Motor neuron (in vitro differentiated cells): ENCODE measurements around the gene IGF1R. TPM values are rescaled to one million over a fixed set of nuclear protein-coding genes. Genes with fewer than 3 reads are reported as not detected.
A peak's percentile ranks its signal among the peaks of the same experiment; 100 is the strongest.

Source experiments
- ATAC-seq, 8 experiments: fragments of 200-7000 bp; cut with Tn5 transposase; replicated peaks in 6 of 8; 2 replicates each; pipeline ENCODE4 v1.8.0; 2021; ENCODE audit warnings: mild to moderate bottlenecking in 8 of 8, moderate library complexity in 8 of 8
- H3K27ac ChIP-seq, 2 donors: fragments of 250-450 bp; sonication (Bioruptor Pico); 2 replicates each; pipeline ENCODE4 v1.9.0; 2021; ENCODE audit warnings: antibody characterized with exemption in 2 of 2, mild to moderate bottlenecking in 2 of 2, moderate library complexity in 1 of 2
- H3K4me1 ChIP-seq, 2 donors: fragments of 250-450 bp; sonication (Bioruptor Pico); replicated peaks in 1 of 2; 2 replicates each; pipeline ENCODE4 v1.6.1; 2021; ENCODE audit warnings: antibody characterized with exemption in 2 of 2, mild to moderate bottlenecking in 2 of 2, moderate library complexity in 1 of 2
- H3K4me3 ChIP-seq, 5 donors: fragments of 250-450 bp; sonication (Bioruptor Pico); 2 replicates each; pipeline ENCODE4 v1.9.0; 2021; ENCODE audit warnings: antibody characterized with exemption in 5 of 5, mild to moderate bottlenecking in 5 of 5, moderate library complexity in 4 of 5
- WGBS, 10 experiments: fragments of 450-650 bp; shearing (Covaris generic); methylation state at CpG; one replicate each; pipeline ENCODE4 v1.0.0; 2022; 5-methylcytosine and 5-hydroxymethylcytosine counted together
- in situ Hi-C, 9 experiments: fragments of 400-800 bp; cut with MboI; loops; one replicate each; pipeline ENCODE4 v1.15.0; 2021; ENCODE audit warnings: low sequenced_read_pairs in 9 of 9, low pct_unique_long_range_greater_than_20kb in 2 of 9; ENCODE audit not compliant: unreplicated experiment in 9 of 9
- total RNA-seq, 8 experiments: library from RNA; unstranded; fragments of 300-600 nt; gene quantifications; 2 replicates each; pipeline versions ENCODE4 v1.2.3 to v1.2.4, GENCODE V29; 2022

IGF1R gene
- total RNA-seq, 8 experiments from 2014 or later = 12.5 to 43.5 (median 26.1) TPM

- no peak overlapping the region for H3K4me3 ChIP-seq
- no peak overlapping the region for H3K27ac ChIP-seq
- WGBS, 10 experiments = 54 to 100% (median 81%) methylated on average over 1 to 9 of the region's 9 CpGs
- H3K4me1 ChIP-seq = peaks cover 5 to 10% of the 10 kb centered on the region in 2 donors
- no peak for ATAC-seq
- in situ Hi-C loops = no loop called here
Observed at GRCh38 chr15:98738689-98739401, 90.5 kb downstream of the IGF1R start.

GRCh38 chr15:98740295-98740694 is 92.0 kb downstream of the IGF1R start:
- Histone ChIP-seq H3K27ac (no peak overlapping the region), H3K4me3 (no peak overlapping the region), H3K4me1 (peaks cover 5 to 9% of the 10 kb centered on the region in 2 donors)
- in situ Hi-C loops = no loop called here
- no peak for ATAC-seq
- 63 to 100% (median 94%) methylated on average over 1 to 4 of the region's 4 CpGs; no CpG with 5 or more reads in 1 of the 10 experiments for WGBS, 10 experiments

- no peak for ATAC-seq
- WGBS, 10 experiments = 58 to 100% (median 86%) methylated on average over 2 to 4 of the region's 4 CpGs
- Histone ChIP-seq H3K27ac (no peak overlapping the region), H3K4me3 (no peak overlapping the region), H3K4me1 (peaks cover 5 to 11% of the 10 kb centered on the region in 2 donors)
- in situ Hi-C loops = no loop called here
Observed at GRCh38 chr15:98740963-98741362, 92.6 kb downstream of the IGF1R start.

DNA sequence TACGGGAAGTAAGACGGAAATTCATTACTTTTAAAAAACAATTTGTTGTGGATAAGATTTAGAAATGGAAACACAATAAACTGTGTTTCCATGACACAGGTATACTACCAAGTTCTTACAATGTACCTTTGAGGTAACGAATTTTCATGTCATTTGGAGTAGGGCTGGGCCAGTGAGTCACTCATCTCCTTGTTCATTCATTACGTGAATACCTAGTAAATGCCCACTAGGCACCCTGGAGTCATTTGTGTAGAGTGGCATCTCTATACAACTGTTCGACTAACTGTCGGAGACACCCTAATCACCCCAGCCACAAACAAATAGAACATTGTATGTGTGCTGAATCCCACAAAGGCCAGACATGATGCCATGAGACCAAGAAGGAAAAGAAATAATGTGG is 94.8 kb downstream of the IGF1R start:
- H3K4me3 ChIP-seq = no peak overlapping the region
- no peak overlapping the region for H3K27ac ChIP-seq
- in situ Hi-C loops = no loop called here
- 78 to 100% (median 94%) methylated on average over 1 to 6 of the region's 6 CpGs for WGBS, 10 experiments
- no peak for ATAC-seq
- peaks cover 5 to 11% of the 10 kb centered on the region in 2 donors for H3K4me1 ChIP-seq

DNA sequence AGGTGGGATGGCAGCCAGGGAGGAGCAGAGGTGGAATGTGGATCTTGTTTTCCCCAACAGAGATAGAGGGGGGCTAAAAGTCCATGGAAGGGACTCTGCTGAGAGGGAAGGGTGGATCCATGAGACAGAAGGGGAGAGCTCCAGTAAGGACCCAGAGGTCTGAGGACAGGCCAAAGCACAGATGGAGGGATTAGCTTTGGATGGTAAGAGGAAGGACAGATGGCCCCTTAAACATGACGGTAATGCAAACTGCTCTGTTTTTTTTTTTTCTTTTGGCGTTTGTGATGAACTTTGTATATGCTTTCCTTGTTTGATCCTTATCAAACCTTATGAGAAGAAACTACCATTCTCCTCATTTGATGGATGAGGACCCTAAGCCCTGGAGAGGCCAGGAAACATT is 96.2 kb downstream of the IGF1R start:
- WGBS, 10 experiments = 33 to 100% (median 92%) methylated on average over 1 to 2 of the region's 2 CpGs; no CpG with 5 or more reads in 7 of the 10 experiments
- Histone ChIP-seq H3K27ac (no peak overlapping the region), H3K4me3 (no peak overlapping the region), H3K4me1 (peaks cover 5 to 11% of the 10 kb centered on the region in 2 donors)
- in situ Hi-C loops = no loop called here
- no peak for ATAC-seq

DNA sequence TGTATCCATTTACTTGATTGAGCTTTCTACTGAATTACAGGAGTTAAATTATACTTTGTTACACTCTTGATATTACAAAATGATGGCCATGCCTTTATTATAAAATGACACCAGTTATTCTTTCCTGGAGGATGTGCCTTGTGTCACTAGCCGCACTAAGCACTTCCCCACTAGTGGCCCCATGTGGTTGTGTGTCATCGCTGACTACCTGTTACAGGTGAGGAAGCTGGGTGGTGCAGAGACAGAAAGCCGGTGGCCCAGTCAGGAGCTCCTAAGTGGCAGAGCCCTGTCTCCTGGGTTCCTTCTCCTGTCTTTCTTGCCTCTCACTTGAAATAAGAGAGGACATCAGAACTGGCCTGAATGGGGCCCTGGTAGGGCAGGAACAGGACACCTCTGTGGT is 96.8 kb downstream of the IGF1R start:
- no peak for ATAC-seq
- Histone ChIP-seq H3K4me3 (no peak overlapping the region), H3K27ac (no peak overlapping the region), H3K4me1 (peaks cover 2 to 9% of the 10 kb centered on the region in 2 donors)
- in situ Hi-C loops = no loop called here
- 60 to 100% (median 87%) methylated on average over 1 to 3 of the region's 3 CpGs; no CpG with 5 or more reads in 5 of the 10 experiments for WGBS, 10 experiments

- 79 to 98% (median 91%) methylated on average over 2 to 10 of the region's 10 CpGs for WGBS, 10 experiments
- Histone ChIP-seq H3K27ac (no peak overlapping the region), H3K4me1 (peaks cover 0 to 6% of the 10 kb centered on the region in 2 donors), H3K4me3 (no peak overlapping the region)
- in situ Hi-C loops = no loop called here
- peak in 1 of 8 experiments; percentile 57 for ATAC-seq
Observed at GRCh38 chr15:98745650-98746374, 97.5 kb downstream of the IGF1R start.

DNA sequence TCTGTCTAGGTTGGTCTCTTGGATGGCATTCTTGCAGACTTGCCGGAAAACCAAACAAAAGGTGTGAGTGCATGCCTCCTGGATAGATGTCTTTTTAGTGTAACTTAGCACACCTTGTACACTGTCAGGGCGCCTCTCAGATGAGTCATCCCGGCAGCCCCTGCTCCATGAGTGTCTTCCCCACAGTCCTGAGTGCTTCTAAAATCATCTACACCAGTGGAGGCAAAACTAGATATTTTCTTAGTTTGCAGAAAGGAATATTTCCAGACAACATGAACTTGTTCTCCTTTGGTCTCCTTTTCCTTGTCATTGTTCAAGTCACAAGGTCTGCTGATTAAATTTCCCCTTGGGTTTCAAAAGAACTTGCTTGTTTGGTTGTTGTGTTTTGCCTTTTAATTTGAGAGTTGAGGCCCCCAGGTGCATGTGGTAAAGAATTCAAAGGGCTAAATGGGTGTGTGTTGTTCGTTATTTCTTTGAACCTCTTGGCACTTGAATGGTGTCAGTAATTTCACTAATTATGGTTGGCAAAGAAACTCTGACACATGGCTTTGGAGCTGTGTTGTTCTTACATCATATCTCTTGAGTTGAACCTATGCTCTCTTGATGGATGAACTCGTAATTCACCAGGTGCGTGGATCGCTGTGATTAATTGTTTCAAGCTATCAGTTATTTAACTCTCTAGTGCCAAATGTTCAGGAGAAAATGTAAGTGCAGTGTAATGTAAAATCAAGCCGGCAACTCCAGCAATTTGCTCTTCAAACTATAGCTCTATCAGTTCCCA is 98.2 kb downstream of the IGF1R start:
- no peak overlapping the region for H3K27ac ChIP-seq
- peaks cover 0 to 4% of the 10 kb centered on the region in 2 donors for H3K4me1 ChIP-seq
- 67 to 94% (median 80%) methylated on average over 2 to 7 of the region's 8 CpGs; no CpG with 5 or more reads in 1 of the 10 experiments for WGBS, 10 experiments
- in situ Hi-C loops = no loop called here
- no peak overlapping the region for H3K4me3 ChIP-seq
- ATAC-seq = peak in 3 of 8 experiments; percentile 34 to 62 (median 37)

DNA sequence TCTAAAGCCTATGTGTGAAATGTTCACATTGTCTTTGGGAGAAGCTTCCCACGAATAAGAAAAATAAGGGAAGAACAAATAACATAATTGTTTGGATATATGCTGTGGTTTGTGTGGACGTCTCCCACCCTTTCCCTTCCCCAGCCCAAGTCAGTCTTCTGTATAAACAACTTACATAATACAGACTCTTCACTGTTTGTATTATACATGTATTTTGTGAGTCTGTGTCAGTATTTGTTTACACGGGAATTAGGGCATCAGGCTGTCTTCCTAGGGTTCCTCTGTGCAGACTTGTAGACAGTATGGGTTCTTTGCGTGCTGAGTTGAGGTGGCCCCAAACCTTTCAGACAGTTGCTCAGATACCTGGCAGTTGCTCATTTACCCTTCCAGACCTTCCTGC is 103.4 kb downstream of the IGF1R start:
- no peak overlapping the region for H3K27ac ChIP-seq
- WGBS, 10 experiments = 47 to 100% (median 90%) methylated on average over 1 to 4 of the region's 4 CpGs; no CpG with 5 or more reads in 2 of the 10 experiments
- no peak for ATAC-seq

DNA sequence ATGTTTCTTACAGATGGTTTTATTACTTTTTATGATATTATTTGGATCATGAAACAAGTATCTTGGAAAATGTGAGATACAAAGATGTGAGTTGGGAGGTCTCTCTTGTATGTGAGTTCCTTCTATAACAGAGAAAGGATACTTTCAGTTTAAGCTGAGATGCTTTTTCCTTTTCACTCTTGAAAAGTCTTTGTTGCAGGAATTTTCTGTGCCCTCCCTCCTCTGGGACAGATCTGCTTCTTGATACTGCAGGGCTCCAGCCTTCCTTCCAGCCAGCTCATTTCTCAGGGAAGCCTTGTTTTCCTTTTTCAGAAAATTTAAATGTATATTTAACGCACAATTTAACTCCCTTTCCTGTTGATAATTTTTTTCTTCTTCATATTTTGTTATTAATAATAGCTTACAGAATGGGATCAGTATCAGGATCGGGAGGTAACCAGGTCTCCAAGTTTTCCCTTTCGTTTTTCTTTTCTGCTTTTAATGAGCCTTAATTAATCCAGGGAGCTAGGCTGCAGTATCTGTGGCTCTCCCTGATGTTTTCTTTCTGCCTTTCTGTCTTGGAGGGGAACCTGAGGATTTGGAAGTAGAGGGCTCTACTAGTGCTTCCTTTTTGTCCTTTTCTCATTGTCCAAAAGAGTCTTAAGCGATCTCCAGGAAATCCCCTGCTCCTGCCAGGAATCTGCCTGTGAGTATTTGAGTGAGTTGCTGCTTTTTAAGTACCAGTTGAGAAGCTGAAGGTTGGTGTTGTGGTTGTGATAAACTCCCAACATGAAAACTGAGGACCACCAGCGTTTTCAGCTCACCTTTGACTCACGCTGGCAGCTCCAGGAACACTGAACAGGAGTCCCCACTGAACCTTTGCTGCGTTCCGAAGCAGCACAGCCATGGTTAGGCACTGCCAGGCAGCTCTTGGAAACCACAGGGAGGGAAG is 105.7 kb downstream of the IGF1R start:
- 5 to 60% (median 46%) methylated on average over 1 to 8 of the region's 8 CpGs for WGBS, 10 experiments
- ATAC-seq = peak in 4 of 8 experiments; percentile 34 to 60 (median 46)
- Histone ChIP-seq H3K27ac (no peak overlapping the region), H3K4me1 (peaks cover 10 to 11% of the 10 kb centered on the region in 2 donors), H3K4me3 (no peak overlapping the region)
- in situ Hi-C loops = no loop called here

More for the DNA sequence above, 103.4 kb downstream of the IGF1R start:
- in situ Hi-C loops = no loop called here
- no peak overlapping the region for H3K4me3 ChIP-seq
- H3K4me1 ChIP-seq = peaks cover 6 to 7% of the 10 kb centered on the region in 2 donors

DNA sequence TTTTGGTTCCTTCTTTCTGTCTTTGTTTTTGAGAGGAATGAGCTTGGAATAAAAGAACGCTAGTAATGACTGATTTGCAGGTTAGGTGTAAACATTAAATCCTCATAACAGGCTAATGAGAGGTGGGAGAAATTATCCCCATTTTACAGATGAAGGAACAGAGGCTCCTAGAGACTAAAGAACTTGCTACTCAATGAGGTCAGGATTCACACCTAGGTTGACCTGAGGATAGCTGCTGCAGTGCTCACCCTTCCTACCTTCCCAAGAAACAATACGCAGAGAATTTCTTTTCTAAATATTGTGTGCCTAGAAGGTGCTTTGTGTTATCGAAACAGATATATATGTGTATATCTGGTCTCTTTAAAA is 106.3 kb downstream of the IGF1R start:
- in situ Hi-C loops = no loop called here
- WGBS, 10 experiments = 62 to 100% (median 96%) methylated on average over 1 to 3 of the region's 3 CpGs
- no peak for ATAC-seq
- Histone ChIP-seq H3K4me1 (peaks cover 16% of the 10 kb centered on the region in 2 donors), H3K4me3 (no peak overlapping the region), H3K27ac (no peak overlapping the region)

DNA sequence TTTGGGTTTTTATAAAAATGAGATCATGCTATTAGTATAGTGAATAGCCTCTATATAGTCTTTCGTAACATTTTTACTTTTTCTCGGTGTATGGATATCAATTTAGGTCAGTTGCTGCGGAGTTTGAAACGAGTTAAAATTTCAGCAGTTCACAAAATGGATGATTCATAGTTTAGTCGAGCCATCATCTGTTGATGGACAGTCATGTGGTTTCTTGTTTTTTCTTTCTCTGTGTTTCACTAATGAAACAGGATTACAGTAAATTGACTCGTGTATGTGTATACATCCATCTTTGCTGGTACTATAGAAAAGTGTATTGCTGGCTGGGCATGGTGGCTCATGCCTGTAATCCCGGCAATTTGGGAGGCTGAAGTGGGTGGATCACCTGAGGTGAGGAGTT is 106.8 kb downstream of the IGF1R start:
- Histone ChIP-seq H3K4me3 (no peak overlapping the region), H3K27ac (no peak overlapping the region), H3K4me1 (peaks cover 16 to 19% of the 10 kb centered on the region in 2 donors)
- in situ Hi-C loops = no loop called here
- WGBS, 10 experiments = 13 to 96% (median 90%) methylated on average over 3 to 7 of the region's 7 CpGs
- peak in 2 of 8 experiments; percentile 12 to 62 for ATAC-seq
